Forelimb muscle (tissue), 1 donor: Measurements from ENCODE around the gene TAX1BP1. TPM values are rescaled to one million over a fixed set of nuclear protein-coding genes. Genes with fewer than 3 reads are reported as not detected.

ENCODE experiments used
- polyA plus RNA-seq: library from polyadenylated mRNA; unstranded; fragments of 120-200 nt; gene quantifications from one replicate; pipeline ENCODE4 v1.2.1, GENCODE V29; 2013; ENCODE audit not compliant: insufficient read length

Gene TAX1BP1
- polyA plus RNA-seq, 1 donor, result 55.4 TPM

Other genes starting within 250 kb of the TAX1BP1 start
- 24.9 TPM for gene HIBADH, start 77.3 kb upstream of the TAX1BP1 start, polyA plus RNA-seq